Endothelial cell of umbilical vein (primary cell): ENCODE results near the gene HSD17B10. TPM values are rescaled to one million over a fixed set of nuclear protein-coding genes. Genes with fewer than 3 reads are reported as not detected.

Experiments
- BruUV-seq: library from RNA; stranded (reverse); fragments of 400-500 nt; replicated peaks from 2 replicates; lab custom pipeline; 2021; lab: Mats Ljungman, UMichigan
- CTCF ChIA-PET: fragments of 300-600, 350-600 bp; sonication (Branson Sonifier 250); formaldehyde crosslinking; loops from one replicate; lab custom pipeline; 2021; ENCODE audit warnings: antibody characterized with exemption, inconsistent platforms; lab: Charles Lee
- POLR2A ChIA-PET: fragments of 300-600, 350-600 bp; sonication (Branson Sonifier 250); formaldehyde crosslinking; loops from one replicate; lab custom pipeline; 2021; ENCODE audit warnings: antibody characterized with exemption, inconsistent platforms; lab: Charles Lee
- DNase-seq: peaks from one replicate; pipeline ENCODE4 v3.0.0-alpha.2; 2011; ENCODE audit warnings: low read depth, low spot score
- FAIRE-seq: peaks from 2 replicates; lab custom pipeline; 2011; peaks lifted over from hg19 to GRCh38; lab: Jason Lieb, UNC
- H2AFZ ChIP-seq: 2 replicates; pipeline ENCODE4 v1.6.0; 2012; ENCODE audit warnings: low read depth, low read length, control low read depth, inconsistent platforms
- H3K27ac ChIP-seq: 2 replicates; pipeline ENCODE4 v1.5.1; 2011; ENCODE audit warnings: low read depth, mild to moderate bottlenecking, control low read depth, low read length, moderate library complexity; ENCODE audit not compliant: insufficient read depth
- H3K27me3 ChIP-seq, 2 experiments: 2 replicates each; pipeline versions ENCODE4 v1.6.0 to v1.6.1; 2011; ENCODE audit warnings: low read length in 2 of 2, mixed read lengths in 1 of 2; ENCODE audit not compliant: control insufficient read depth in 2 of 2, insufficient read depth in 2 of 2
- H3K36me3 ChIP-seq, 2 experiments: 2 replicates in 1 of 2; 3 replicates in 1 of 2; pipeline ENCODE4 v1.5.1; 2011; ENCODE audit warnings: low read length in 2 of 2, mild to moderate bottlenecking in 1 of 2, moderate library complexity in 1 of 2; ENCODE audit not compliant: control insufficient read depth in 2 of 2, insufficient read depth in 2 of 2; ENCODE audit errors: extremely low read depth in 1 of 2
- H3K4me1 ChIP-seq: 3 replicates; pipeline ENCODE4 v1.5.1; 2011; ENCODE audit warnings: mild to moderate bottlenecking, low read length; ENCODE audit not compliant: control insufficient read depth, insufficient read depth; ENCODE audit errors: extremely low read depth
- H3K4me2 ChIP-seq: 2 replicates; pipeline ENCODE4 v1.6.1; 2011; ENCODE audit warnings: low read length, control low read depth, mixed read lengths; ENCODE audit not compliant: insufficient read depth
- H3K4me3 ChIP-seq, 3 experiments: fragments of 200-600 bp in 1 of 3; sonication (generic), shearing (Covaris generic) in 1 of 3; replicated peaks in 1 of 3; 2 replicates each; pipeline ENCODE4 v1.5.1; 2011 to 2016; ENCODE audit warnings: control low read depth in 3 of 3, low read length in 3 of 3, mild to moderate bottlenecking in 2 of 3, inconsistent platforms in 1 of 3, low read depth in 1 of 3, moderate library complexity in 1 of 3; ENCODE audit not compliant: insufficient read depth in 1 of 3
- H3K79me2 ChIP-seq: 2 replicates; pipeline ENCODE4 v1.6.0; 2012; ENCODE audit warnings: low read length, inconsistent platforms; ENCODE audit not compliant: control insufficient read depth, insufficient read depth
- H3K9ac ChIP-seq: replicated peaks from 2 replicates; pipeline ENCODE3; 2011; ENCODE audit warnings: low read length, control low read depth; ENCODE audit not compliant: insufficient read depth; ENCODE audit errors: extremely low read depth
- H3K9me1 ChIP-seq: replicated peaks from 3 replicates; pipeline ENCODE4 v1.6.0; 2011; ENCODE audit warnings: mild to moderate bottlenecking, low read length; ENCODE audit not compliant: control insufficient read depth, insufficient read depth; ENCODE audit errors: extremely low read depth
- H3K9me3 ChIP-seq: replicated peaks from 2 replicates; pipeline ENCODE4 v1.5.1; 2012; ENCODE audit warnings: low read length, inconsistent platforms; ENCODE audit not compliant: control insufficient read depth, insufficient read depth
- H4K20me1 ChIP-seq: replicated peaks from 2 replicates; pipeline ENCODE3; 2011; ENCODE audit warnings: mild to moderate bottlenecking, low read length; ENCODE audit not compliant: control insufficient read depth, insufficient read depth; ENCODE audit errors: extremely low read depth
- CTCF ChIP-seq, 2 donors: IDR thresholded peaks; 1 replicate in 1 of 2; 2 replicates in 1 of 2; pipeline ENCODE4 v1.5.1; 2011; ENCODE audit warnings: low read length in 2 of 2, mild to moderate bottlenecking in 2 of 2, moderate library complexity in 2 of 2, control low read depth in 1 of 2, inconsistent platforms in 1 of 2, low read depth in 1 of 2; ENCODE audit not compliant: insufficient read depth in 1 of 2; ENCODE audit errors: extremely low read depth in 1 of 2
- EZH2 ChIP-seq: IDR thresholded peaks from 2 replicates; pipeline ENCODE4 v1.6.1; 2012; ENCODE audit warnings: borderline replicate concordance, low read depth, mild to moderate bottlenecking, moderate library complexity, low read length, inconsistent platforms; ENCODE audit not compliant: severe bottlenecking
- FOS ChIP-seq: IDR thresholded peaks from 2 replicates; pipeline ENCODE4 v1.6.1; 2011; ENCODE audit warnings: mild to moderate bottlenecking, low read length, moderate library complexity, borderline replicate concordance; ENCODE audit not compliant: insufficient read depth
- MAX ChIP-seq: IDR thresholded peaks from 2 replicates; pipeline ENCODE4 v1.6.1; 2011; ENCODE audit not compliant: insufficient read depth, insufficient read length
- POLR2A ChIP-seq: IDR thresholded peaks from 2 replicates; pipeline ENCODE4 v1.6.1; 2012; ENCODE audit warnings: low read depth, mild to moderate bottlenecking, control low read depth, low read length
- dilution Hi-C: fragments of 300-500 bp; cut with MboI; formaldehyde crosslinking; loops from one replicate; pipeline ENCODE4 v1.15.0; 2019; ENCODE audit warnings: low sequenced_read_pairs; ENCODE audit not compliant: extremely low pct_ligation_motif_present
- intact Hi-C: fragments of 100-400 bp; cut with micrococcal nuclease; formaldehyde crosslinking; loops from one replicate; pipeline ENCODE4 v1.10.0; 2022
- polyA plus RNA-seq, 4 experiments: library from polyadenylated mRNA; depleted of rRNA in 3 of 4; stranded (reverse) in 3 of 4; unstranded in 1 of 4; fragments of >200 nt; gene quantifications; 2 replicates each; pipeline versions ENCODE4 v1.2.1 to v1.2.3, GENCODE V29; 2011 to 2012; ENCODE audit warnings: missing spikeins in 1 of 4
- total RNA-seq: library from RNA; stranded (reverse); gene quantifications from 2 replicates; pipeline ENCODE4 v1.2.3, GENCODE V29; 2021

HSD17B10 gene
- total and polyA plus RNA-seq, 2 donors (not counting 3 experiments of a cell fraction or from before 2014, with no cell fraction given) = 82.3 to 171 TPM

GRCh38 chrX:53441531-53442321 lies 7.6 kb upstream of the HSD17B10 start:
- H4K20me1 ChIP-seq = no peaks in the 10 kb centered on the region
- H3K4me1 ChIP-seq = peaks cover 7% of the 10 kb centered on the region
- BruUV-seq = no TSS peak
- no peaks in the 10 kb centered on the region for H3K9me3 ChIP-seq
- POLR2A ChIA-PET = no interaction called here
- intact Hi-C loops = loop anchor here (1.0 to 2.0 kb wide), 2 partner anchors 19 to 124 kb away; partner anchors contain the start of genes RIBC1 and SMC1A
- no peaks in the 10 kb centered on the region for H3K9me1 ChIP-seq
- H3K9ac ChIP-seq = no peak overlapping the region
- DNase-seq (peak; percentile 58), FAIRE-seq (no peak)
- H3K4me3 ChIP-seq = peak overlapping the region in 2 of 3 experiments; percentile 35 to 52
- H3K79me2 ChIP-seq = no peaks in the 10 kb centered on the region
- no peak overlapping the region for H3K27ac ChIP-seq
- H3K4me2 ChIP-seq = peak overlapping the region; percentile 86
- H2AFZ ChIP-seq = peak overlapping the region; percentile 91
- CTCF ChIA-PET = interaction anchor here (1.2 to 1.7 kb wide), 3 partner anchors 125 to 145 kb away, joined by 3 to 10 read pairs (median 8); no protein-coding TSS in a partner anchor
- H3K36me3 ChIP-seq = no peaks in the 10 kb centered on the region
- dilution Hi-C loops = no loop called here
- no peaks in the 10 kb centered on the region for H3K27me3 ChIP-seq
- TF ChIP-seq MAX (no peak), EZH2 (no peak), FOS (no peak), CTCF (IDR thresholded peaks at IDR 0.05; ENCODE audit: extremely low read depth in 1 of 2, insufficient read depth in 1 of 2, low read depth in 1 of 2, low read length in 2 of 2) (no peak), POLR2A (no peak)
